Activated T-cell treated with anti-CD3 and anti-CD28 coated beads, Interleukin-2, amount 50 U/mL, for 24 hours (primary cell): ENCODE results near the gene PICALM.

Experiments used
- DNase-seq: peaks from one replicate; pipeline ENCODE4 v3.0.0-alpha.2; 2020
- H3K27ac Mint-ChIP-seq: 2 replicates; pipeline ENCODE4 v1.8.0; 2020; ENCODE audit warnings: mild to moderate bottlenecking, mixed read lengths
- H3K27me3 Mint-ChIP-seq: 2 replicates; pipeline ENCODE4 v1.8.0; 2020; ENCODE audit warnings: mixed read lengths
- H3K36me3 Mint-ChIP-seq: 2 replicates; pipeline ENCODE4 v1.8.0; 2020; ENCODE audit warnings: low read depth, mixed read lengths
- H3K4me1 Mint-ChIP-seq: 2 replicates; pipeline ENCODE4 v1.8.0; 2020; ENCODE audit warnings: low read depth, mixed read lengths
- H3K4me3 Mint-ChIP-seq: 2 replicates; pipeline ENCODE4 v1.8.0; 2020; ENCODE audit warnings: mild to moderate bottlenecking, moderate library complexity, mixed read lengths
- H3K9me3 Mint-ChIP-seq: 2 replicates; pipeline ENCODE4 v1.8.0; 2020; ENCODE audit warnings: mixed read lengths

The PICALM gene

DNA sequence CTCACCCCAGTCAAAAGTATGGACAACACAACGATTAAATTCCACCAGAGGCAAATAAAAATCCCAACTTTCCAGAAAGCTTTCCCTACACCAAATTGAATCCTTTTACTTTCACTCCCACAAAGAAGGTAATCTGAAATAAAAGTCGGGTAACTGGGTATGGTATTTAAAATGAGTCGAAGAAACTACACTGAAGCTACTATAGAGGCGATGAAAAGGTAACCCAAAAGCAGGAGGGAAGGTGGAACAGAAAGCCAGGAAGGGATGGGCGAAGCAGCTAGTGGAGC lies 1.1 kb downstream of the PICALM start:
- H3K4me1 Mint-ChIP-seq = peaks cover 39% of the 10 kb centered on the region
- H3K27ac Mint-ChIP-seq = peak overlapping the region; percentile 97
- DNase-seq = no peak
- peak overlapping the region; percentile 95 for H3K4me3 Mint-ChIP-seq
- no peaks in the 10 kb centered on the region for H3K27me3 Mint-ChIP-seq
- peaks cover 52% of the 10 kb centered on the region for H3K36me3 Mint-ChIP-seq
- no peaks in the 10 kb centered on the region for H3K9me3 Mint-ChIP-seq

GRCh38 chr11:86067009-86067850 lies 1.7 kb downstream of the PICALM start:
- Mint-ChIP-seq H3K9me3 (no peaks in the 10 kb centered on the region), H3K27me3 (no peaks in the 10 kb centered on the region), H3K4me3 (peak overlapping the region; percentile 95), H3K36me3 (peaks cover 55% of the 10 kb centered on the region), H3K4me1 (peaks cover 44% of the 10 kb centered on the region), H3K27ac (peak overlapping the region; percentile 97)
- no peak for DNase-seq

DNA sequence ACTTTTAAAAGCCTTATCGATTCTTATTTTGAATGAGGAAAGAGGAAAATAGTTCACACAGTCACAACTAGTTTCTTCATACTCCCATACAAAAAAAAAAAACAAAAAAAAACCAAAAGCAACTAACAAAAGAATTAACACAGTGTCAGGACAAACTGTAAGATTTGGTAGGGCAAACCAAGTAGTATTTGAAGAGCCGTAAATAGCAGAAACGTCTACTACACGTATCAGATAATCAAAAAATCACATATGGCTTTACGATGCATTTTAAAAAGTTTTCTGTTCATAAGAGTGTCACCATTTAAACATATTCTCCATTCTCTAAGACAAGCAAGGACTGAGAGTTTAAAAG lies 2.3 kb downstream of the PICALM start:
- Mint-ChIP-seq H3K4me1 (peaks cover 50% of the 10 kb centered on the region), H3K27ac (peak overlapping the region; percentile 97), H3K36me3 (peaks cover 59% of the 10 kb centered on the region), H3K27me3 (no peaks in the 10 kb centered on the region), H3K4me3 (peak overlapping the region; percentile 95), H3K9me3 (peaks cover 4% of the 10 kb centered on the region)
- DNase-seq = no peak

- no peak for DNase-seq
- H3K4me1 Mint-ChIP-seq = peaks cover 56% of the 10 kb centered on the region
- H3K36me3 Mint-ChIP-seq = peaks cover 64% of the 10 kb centered on the region
- H3K27me3 Mint-ChIP-seq = no peaks in the 10 kb centered on the region
- peak overlapping the region; percentile 95 for H3K4me3 Mint-ChIP-seq
- peak overlapping the region; percentile 97 for H3K27ac Mint-ChIP-seq
- peaks cover 5% of the 10 kb centered on the region for H3K9me3 Mint-ChIP-seq
Measured at GRCh38 chr11:86066033-86066432, 2.9 kb downstream of the PICALM start.

- Mint-ChIP-seq H3K27ac (peak overlapping the region; percentile 90), H3K9me3 (peaks cover 5% of the 10 kb centered on the region), H3K36me3 (peaks cover 80% of the 10 kb centered on the region), H3K4me3 (peak overlapping the region; percentile 95), H3K4me1 (peaks cover 60% of the 10 kb centered on the region), H3K27me3 (no peaks in the 10 kb centered on the region)
- DNase-seq = no peak
Measured at GRCh38 chr11:86064220-86064803, 4.6 kb downstream of the PICALM start.

DNA sequence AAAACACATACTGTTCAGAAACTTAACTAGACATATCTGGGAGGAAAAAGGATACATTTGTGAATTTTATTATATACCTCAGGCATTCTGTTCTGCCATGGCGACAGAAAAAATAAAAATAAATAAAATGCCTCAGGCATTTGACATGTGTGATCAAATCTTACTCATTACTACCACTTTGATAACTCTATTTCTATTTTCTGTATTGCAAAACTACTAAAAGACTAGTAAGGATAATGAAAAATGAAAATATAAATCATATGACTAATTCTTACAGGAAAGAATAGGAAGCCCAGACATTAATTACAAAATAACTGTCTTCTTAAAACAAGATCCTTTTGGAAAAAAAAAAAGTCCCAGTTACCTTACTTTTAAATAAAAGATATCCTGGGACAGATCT lies 5.3 kb downstream of the PICALM start:
- H3K27ac Mint-ChIP-seq = peak overlapping the region; percentile 90
- peaks cover 5% of the 10 kb centered on the region for H3K9me3 Mint-ChIP-seq
- H3K4me1 Mint-ChIP-seq = peaks cover 67% of the 10 kb centered on the region
- no peaks in the 10 kb centered on the region for H3K27me3 Mint-ChIP-seq
- peaks cover 83% of the 10 kb centered on the region for H3K36me3 Mint-ChIP-seq
- H3K4me3 Mint-ChIP-seq = peak overlapping the region; percentile 95
- no peak for DNase-seq

GRCh38 chr11:86062719-86063118 lies 6.2 kb downstream of the PICALM start:
- peaks cover 5% of the 10 kb centered on the region for H3K9me3 Mint-ChIP-seq
- peaks cover 77% of the 10 kb centered on the region for H3K36me3 Mint-ChIP-seq
- peaks cover 74% of the 10 kb centered on the region for H3K4me1 Mint-ChIP-seq
- DNase-seq = no peak
- H3K27me3 Mint-ChIP-seq = no peaks in the 10 kb centered on the region
- peak overlapping the region; percentile 95 for H3K4me3 Mint-ChIP-seq
- H3K27ac Mint-ChIP-seq = peak overlapping the region; percentile 89

- Mint-ChIP-seq H3K4me1 (peaks cover 81% of the 10 kb centered on the region), H3K36me3 (peaks cover 73% of the 10 kb centered on the region), H3K9me3 (peaks cover 5% of the 10 kb centered on the region), H3K27me3 (no peaks in the 10 kb centered on the region), H3K27ac (peak overlapping the region; percentile 89), H3K4me3 (peak overlapping the region; percentile 95)
- DNase-seq = no peak
Measured at GRCh38 chr11:86061483-86062205, 7.2 kb downstream of the PICALM start.

DNA sequence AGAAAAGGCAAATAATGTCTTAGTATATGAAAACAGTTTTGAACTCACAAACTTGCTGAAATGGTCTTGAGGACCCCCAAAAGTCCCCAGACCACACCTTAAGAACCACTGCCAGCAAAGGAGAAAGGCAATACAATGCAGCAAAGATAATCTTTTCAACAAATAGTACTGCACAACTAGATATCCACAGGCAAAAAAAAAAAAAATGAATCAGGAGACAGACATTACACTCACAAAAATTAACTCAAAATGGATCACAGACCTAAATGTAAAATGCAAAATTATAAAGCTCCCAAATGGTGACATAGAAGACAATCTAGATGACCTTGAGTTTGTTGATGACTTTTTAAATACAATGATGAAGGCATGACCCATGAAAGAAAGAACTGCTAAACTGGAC lies 8.3 kb downstream of the PICALM start:
- no peak for DNase-seq
- Mint-ChIP-seq H3K9me3 (peaks cover 5% of the 10 kb centered on the region), H3K27me3 (no peaks in the 10 kb centered on the region), H3K4me1 (peaks cover 86% of the 10 kb centered on the region), H3K36me3 (peaks cover 71% of the 10 kb centered on the region), H3K4me3 (peak overlapping the region; percentile 44), H3K27ac (peak overlapping the region; percentile 89)

- Mint-ChIP-seq H3K4me1 (peaks cover 91% of the 10 kb centered on the region), H3K27ac (peak overlapping the region; percentile 51), H3K9me3 (peaks cover 5% of the 10 kb centered on the region), H3K36me3 (peaks cover 66% of the 10 kb centered on the region), H3K4me3 (no peak overlapping the region), H3K27me3 (no peaks in the 10 kb centered on the region)
- DNase-seq = no peak
Measured at GRCh38 chr11:86058360-86058759, 10.5 kb downstream of the PICALM start.

- Mint-ChIP-seq H3K27ac (peak overlapping the region; percentile 76), H3K36me3 (peaks cover 69% of the 10 kb centered on the region), H3K9me3 (no peaks in the 10 kb centered on the region), H3K4me1 (peaks cover 92% of the 10 kb centered on the region), H3K4me3 (no peak overlapping the region), H3K27me3 (no peaks in the 10 kb centered on the region)
- no peak for DNase-seq
Measured at GRCh38 chr11:86056351-86056854, 12.5 kb downstream of the PICALM start.

DNA sequence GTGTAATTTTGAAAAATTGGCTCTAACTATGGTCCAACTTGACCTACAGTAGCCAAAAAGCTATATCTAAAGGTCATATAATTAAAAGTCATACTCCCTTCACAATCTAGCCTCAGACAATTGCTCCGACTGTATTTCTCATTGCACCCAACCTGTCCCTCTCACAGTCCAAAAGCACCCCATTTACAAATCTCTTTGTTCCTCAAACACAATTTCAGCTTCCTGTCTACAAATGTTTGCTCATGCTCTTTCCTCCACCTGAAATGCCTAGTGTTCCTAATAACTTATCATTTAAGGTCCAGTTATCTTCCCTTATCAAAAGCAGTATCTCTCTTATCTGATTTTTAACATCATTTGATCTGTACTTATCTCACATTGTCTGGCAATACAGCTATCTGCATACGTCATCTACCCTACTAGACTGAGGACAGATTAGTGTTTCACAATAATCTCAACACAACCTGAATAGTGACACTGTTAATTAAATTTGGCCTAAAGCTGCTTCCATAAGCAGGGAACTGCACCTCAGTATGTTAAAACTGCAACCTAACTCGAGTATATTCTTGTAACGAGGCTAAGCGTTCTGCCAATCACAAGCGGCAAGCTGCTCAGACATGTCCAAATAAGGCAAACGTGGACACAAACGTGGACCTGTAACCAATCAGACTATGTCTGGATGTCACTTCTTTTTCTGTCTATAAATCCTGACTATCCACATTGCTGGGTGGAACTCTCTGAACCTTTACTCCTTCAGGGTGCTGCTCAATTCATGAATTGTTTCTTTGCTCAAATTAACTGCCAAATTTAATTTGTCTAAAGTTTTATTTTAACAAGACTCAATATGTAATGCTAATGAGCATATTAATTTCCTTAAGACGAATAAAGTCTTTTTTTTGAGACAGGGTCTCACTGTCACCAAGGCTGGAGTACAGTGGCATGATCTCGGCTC lies 15.9 kb downstream of the PICALM start:
- Mint-ChIP-seq H3K27ac (peak overlapping the region; percentile 12), H3K4me1 (peaks cover 88% of the 10 kb centered on the region), H3K36me3 (peaks cover 61% of the 10 kb centered on the region), H3K9me3 (no peaks in the 10 kb centered on the region), H3K27me3 (no peaks in the 10 kb centered on the region), H3K4me3 (no peak overlapping the region)
- no peak for DNase-seq

DNA sequence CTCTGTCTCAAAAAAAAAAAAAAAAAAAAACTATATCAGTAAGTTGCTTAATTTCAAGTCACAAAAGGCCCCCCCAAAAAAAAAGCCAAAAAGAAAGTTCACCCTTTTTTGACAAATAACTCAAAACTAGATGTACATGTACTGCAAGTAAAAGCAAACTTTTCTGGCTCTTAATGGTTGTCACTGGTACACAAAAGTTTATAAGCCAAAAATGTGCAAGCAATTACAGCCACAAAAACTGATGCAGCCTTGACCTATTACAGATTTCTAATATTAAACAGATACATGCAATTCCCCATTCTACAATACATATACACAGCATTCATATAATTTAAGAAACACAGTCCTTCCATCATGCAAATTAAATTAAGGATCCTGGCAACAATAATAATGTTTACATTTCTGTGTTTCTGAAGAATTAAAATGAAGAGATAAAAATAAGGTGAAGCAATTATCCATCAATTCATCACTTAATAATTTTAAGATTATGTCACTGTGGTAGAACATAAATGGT lies 18.6 kb downstream of the PICALM start:
- Mint-ChIP-seq H3K27ac (peak overlapping the region; percentile 51), H3K36me3 (peaks cover 47% of the 10 kb centered on the region), H3K27me3 (no peaks in the 10 kb centered on the region), H3K4me3 (no peak overlapping the region), H3K9me3 (peaks cover 2% of the 10 kb centered on the region), H3K4me1 (peaks cover 92% of the 10 kb centered on the region)
- DNase-seq = no peak
